ENCODE results near the gene NTPCR. TPM values are rescaled to one million over a fixed set of nuclear protein-coding genes. Genes with fewer than 3 reads are reported as not detected.

Gene NTPCR
- total RNA-seq, 1 donor from 2014 or later = 19.2 TPM

DNA sequence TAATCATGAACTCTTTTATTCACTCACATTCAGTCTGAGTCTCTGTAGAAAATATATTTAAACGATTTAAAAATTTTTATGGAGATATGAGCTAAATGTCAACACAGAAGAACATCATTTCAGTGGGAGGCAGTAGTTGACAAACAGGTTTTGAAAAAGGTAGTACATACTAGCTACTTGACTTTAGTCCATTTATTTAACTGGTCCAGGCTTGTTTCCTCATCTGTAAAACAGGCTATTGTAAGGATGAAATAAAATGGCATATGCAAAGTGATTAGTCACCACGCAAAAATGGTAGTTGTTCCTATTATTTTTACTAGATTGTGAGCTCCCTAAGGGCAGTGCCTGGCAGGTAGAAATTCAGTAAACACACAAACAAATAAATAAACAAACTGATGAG is 75.2 kb downstream of the NTPCR start:
- no peaks in the 10 kb centered on the region for H3K27me3 Mint-ChIP-seq
- ATAC-seq (ENCODE audit: low read depth) = no peak
- peaks cover 6% of the 10 kb centered on the region for H3K36me3 Mint-ChIP-seq (ENCODE audit: low read depth)
- no peak overlapping the region for H3K27ac Mint-ChIP-seq
- H3K9me3 Mint-ChIP-seq = no peaks in the 10 kb centered on the region
- no peaks in the 10 kb centered on the region for H3K4me1 Mint-ChIP-seq
- CTCF ChIA-PET = no interaction called here
- DNase-seq = no peak
- intact Hi-C loops (cut with micrococcal nuclease) = loop anchor here (10.0 kb wide), 1 partner anchor 391 kb away; the partner anchor contains the start of gene SIPA1L2
- no peak overlapping the region for H3K4me3 Mint-ChIP-seq
- TF ChIP-seq, protein P1, sequence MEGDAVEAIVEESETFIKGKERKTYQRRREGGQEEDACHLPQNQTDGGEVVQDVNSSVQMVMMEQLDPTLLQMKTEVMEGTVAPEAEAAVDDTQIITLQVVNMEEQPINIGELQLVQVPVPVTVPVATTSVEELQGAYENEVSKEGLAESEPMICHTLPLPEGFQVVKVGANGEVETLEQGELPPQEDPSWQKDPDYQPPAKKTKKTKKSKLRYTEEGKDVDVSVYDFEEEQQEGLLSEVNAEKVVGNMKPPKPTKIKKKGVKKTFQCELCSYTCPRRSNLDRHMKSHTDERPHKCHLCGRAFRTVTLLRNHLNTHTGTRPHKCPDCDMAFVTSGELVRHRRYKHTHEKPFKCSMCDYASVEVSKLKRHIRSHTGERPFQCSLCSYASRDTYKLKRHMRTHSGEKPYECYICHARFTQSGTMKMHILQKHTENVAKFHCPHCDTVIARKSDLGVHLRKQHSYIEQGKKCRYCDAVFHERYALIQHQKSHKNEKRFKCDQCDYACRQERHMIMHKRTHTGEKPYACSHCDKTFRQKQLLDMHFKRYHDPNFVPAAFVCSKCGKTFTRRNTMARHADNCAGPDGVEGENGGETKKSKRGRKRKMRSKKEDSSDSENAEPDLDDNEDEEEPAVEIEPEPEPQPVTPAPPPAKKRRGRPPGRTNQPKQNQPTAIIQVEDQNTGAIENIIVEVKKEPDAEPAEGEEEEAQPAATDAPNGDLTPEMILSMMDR (IDR thresholded peaks at IDR 0.05) = no peak
- POLR2A ChIA-PET = no interaction called here

DNA sequence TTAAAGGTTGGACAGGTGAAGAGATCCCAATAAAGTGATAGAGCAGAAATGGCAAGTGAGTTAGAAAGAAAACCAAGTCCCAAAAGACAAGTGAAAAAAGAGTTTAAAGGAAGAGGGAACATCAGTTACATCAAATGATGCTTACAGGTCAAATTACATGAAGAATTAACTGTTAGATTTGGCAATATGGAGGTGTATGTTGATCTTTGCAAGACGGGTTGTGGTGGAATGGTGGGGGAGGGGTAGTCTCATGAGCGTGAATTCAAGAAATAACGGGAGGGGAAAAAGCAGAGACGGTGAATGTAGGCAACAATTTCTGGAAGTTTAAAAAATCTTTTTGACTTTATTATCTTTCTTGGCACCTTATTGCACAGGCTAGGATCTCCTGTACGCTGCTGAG is 76.6 kb downstream of the NTPCR start:
- Mint-ChIP-seq H3K27me3 (no peaks in the 10 kb centered on the region), H3K4me1 (no peaks in the 10 kb centered on the region), H3K27ac (no peak overlapping the region), H3K9me3 (no peaks in the 10 kb centered on the region), H3K36me3 (ENCODE audit: low read depth) (peaks cover 6% of the 10 kb centered on the region), H3K4me3 (no peak overlapping the region)
- no peak for DNase-seq
- ChIA-PET POLR2A (no interaction called here), CTCF (no interaction called here)
- ATAC-seq (ENCODE audit: low read depth) = no peak
- TF ChIP-seq, protein P1 (IDR thresholded peaks at IDR 0.05) = no peak
- intact Hi-C loops (cut with micrococcal nuclease) = loop anchor here (10.0 kb wide), 1 partner anchor 392 kb away; the partner anchor contains the start of gene SIPA1L2

DNA sequence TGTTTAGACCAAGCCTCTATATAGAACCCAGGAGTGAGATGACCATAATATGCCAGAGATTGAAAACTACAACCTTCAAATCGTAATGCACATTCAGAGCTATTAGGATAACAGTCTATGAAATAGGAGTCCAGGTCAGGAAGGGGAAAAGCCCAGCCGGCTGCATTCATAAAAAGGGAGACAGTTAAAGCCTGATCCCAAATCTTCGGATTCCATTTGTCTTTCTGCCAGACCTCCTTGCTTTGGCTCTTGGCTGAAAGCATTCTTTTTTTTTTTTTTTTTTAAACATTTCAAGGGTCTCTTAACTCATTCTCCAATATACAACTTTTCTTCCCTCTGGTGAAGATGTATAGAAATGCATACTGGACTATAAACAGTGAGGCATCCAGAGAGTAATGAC is 81.1 kb downstream of the NTPCR start:
- TF ChIP-seq, protein P1 (IDR thresholded peaks at IDR 0.05) = no peak
- no peak for DNase-seq
- H3K27ac Mint-ChIP-seq = no peak overlapping the region
- H3K4me1 Mint-ChIP-seq = no peaks in the 10 kb centered on the region
- intact Hi-C loops (cut with micrococcal nuclease) = no loop called here
- no peaks in the 10 kb centered on the region for H3K27me3 Mint-ChIP-seq
- ATAC-seq (ENCODE audit: low read depth) = no peak
- ChIA-PET POLR2A (no interaction called here), CTCF (no interaction called here)
- no peak overlapping the region for H3K4me3 Mint-ChIP-seq
- peaks cover 4% of the 10 kb centered on the region for H3K36me3 Mint-ChIP-seq (ENCODE audit: low read depth)
- no peaks in the 10 kb centered on the region for H3K9me3 Mint-ChIP-seq

DNA sequence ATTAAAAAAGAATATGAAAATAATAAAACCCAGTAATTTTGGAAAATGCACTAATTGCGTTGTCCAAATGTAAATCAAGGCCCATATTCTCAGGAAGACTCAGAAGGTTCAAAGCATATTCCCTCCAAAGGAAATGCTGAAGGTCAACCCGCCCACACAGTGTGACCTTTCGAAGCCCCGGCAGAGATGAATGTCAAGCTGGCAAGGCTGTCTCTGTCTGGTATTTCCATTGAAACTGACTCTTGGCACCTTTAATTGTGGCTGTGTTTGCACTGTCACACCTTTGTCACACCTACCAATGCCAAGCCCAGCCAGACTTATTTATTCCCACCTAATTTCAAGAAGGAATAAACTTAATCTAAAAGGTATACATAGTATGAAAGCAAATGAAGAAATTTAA is 82.5 kb downstream of the NTPCR start:
- no peak overlapping the region for H3K4me3 Mint-ChIP-seq
- TF ChIP-seq, protein P1 (IDR thresholded peaks at IDR 0.05) = no peak
- no peaks in the 10 kb centered on the region for H3K4me1 Mint-ChIP-seq
- no peak overlapping the region for H3K27ac Mint-ChIP-seq
- H3K9me3 Mint-ChIP-seq = no peaks in the 10 kb centered on the region
- ChIA-PET POLR2A (no interaction called here), CTCF (no interaction called here)
- H3K36me3 Mint-ChIP-seq (ENCODE audit: low read depth) = peaks cover 5% of the 10 kb centered on the region
- ATAC-seq (ENCODE audit: low read depth) (no peak), DNase-seq (no peak)
- intact Hi-C loops (cut with micrococcal nuclease) = no loop called here
- no peaks in the 10 kb centered on the region for H3K27me3 Mint-ChIP-seq

DNA sequence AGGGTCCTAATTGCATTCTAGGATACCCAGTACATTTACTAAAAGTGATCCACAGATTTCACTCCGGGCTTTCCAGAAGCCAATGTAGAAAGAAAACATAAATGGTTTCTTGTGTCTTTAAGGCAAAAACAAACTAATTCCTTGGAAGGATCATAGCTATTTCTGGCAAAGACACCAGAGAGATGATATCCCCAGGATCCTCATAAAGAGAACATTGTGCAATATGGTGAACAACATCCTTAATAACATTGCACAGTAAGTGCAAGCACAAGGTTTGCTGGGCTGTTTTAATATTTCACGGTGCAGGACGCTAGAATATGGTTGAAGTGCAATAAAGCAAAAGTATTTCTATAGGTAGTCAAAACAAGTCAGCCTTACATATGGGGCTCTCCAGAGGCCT is 83.0 kb downstream of the NTPCR start:
- intact Hi-C loops (cut with micrococcal nuclease) = no loop called here
- no peaks in the 10 kb centered on the region for H3K4me1 Mint-ChIP-seq
- H3K4me3 Mint-ChIP-seq = no peak overlapping the region
- DNase-seq (no peak), ATAC-seq (ENCODE audit: low read depth) (no peak)
- no peak overlapping the region for H3K27ac Mint-ChIP-seq
- peaks cover 5% of the 10 kb centered on the region for H3K36me3 Mint-ChIP-seq (ENCODE audit: low read depth)
- ChIA-PET POLR2A (no interaction called here), CTCF (no interaction called here)
- TF ChIP-seq, protein P1 (IDR thresholded peaks at IDR 0.05) = no peak
- no peaks in the 10 kb centered on the region for H3K9me3 Mint-ChIP-seq
- no peaks in the 10 kb centered on the region for H3K27me3 Mint-ChIP-seq

Other genes with a start within 250 kb of the NTPCR start
- 2.7 and 3.0 TPM in 2 replicates for gene MAP10, start 145.2 kb upstream of the NTPCR start, total RNA-seq

Measured in activated B cell treated with CpG ODN at 0.5 μM for 24 hours (primary cell).